Trophoblast cell (in vitro differentiated cells and primary cell): ENCODE measurements around the gene CREB5.

Experiments used
- DNase-seq, 2 donors: peaks; one replicate each; pipeline ENCODE4 v3.0.0-alpha.2; 2016
- H2AFZ ChIP-seq: 2 replicates; pipeline ENCODE4 v1.6.1; 2013; ENCODE audit warnings: low read length, moderate library complexity, mild to moderate bottlenecking; ENCODE audit not compliant: insufficient read depth, poor library complexity
- H2AK5ac ChIP-seq: 2 replicates; pipeline ENCODE4 v1.6.1; 2013; ENCODE audit warnings: mild to moderate bottlenecking, low read length
- H2BK120ac ChIP-seq: 2 replicates; pipeline ENCODE4 v1.6.1; 2013; ENCODE audit warnings: low read length, mild to moderate bottlenecking, moderate library complexity; ENCODE audit not compliant: insufficient read depth, poor library complexity
- H2BK12ac ChIP-seq: 2 replicates; pipeline ENCODE4 v1.6.1; 2013; ENCODE audit warnings: mild to moderate bottlenecking, low read length, moderate library complexity
- H2BK5ac ChIP-seq: 2 replicates; pipeline ENCODE4 v1.6.1; 2013; ENCODE audit warnings: low read length, low read depth, moderate library complexity, mild to moderate bottlenecking; ENCODE audit not compliant: poor library complexity
- H3K14ac ChIP-seq: 2 replicates; pipeline ENCODE4 v1.6.1; 2013; ENCODE audit warnings: mild to moderate bottlenecking, low read length
- H3K18ac ChIP-seq: 2 replicates; pipeline ENCODE4 v1.6.1; 2013; ENCODE audit warnings: mild to moderate bottlenecking, low read length
- H3K23ac ChIP-seq: 2 replicates; pipeline ENCODE4 v1.6.1; 2013; ENCODE audit warnings: low read length
- H3K27ac ChIP-seq: 2 replicates; pipeline ENCODE4 v1.5.1; 2013; ENCODE audit warnings: low read depth, mild to moderate bottlenecking, inconsistent platforms, low read length, moderate library complexity
- H3K27me3 ChIP-seq: 2 replicates; pipeline ENCODE4 v1.6.1; 2013; ENCODE audit warnings: inconsistent platforms, mild to moderate bottlenecking, low read length, moderate library complexity; ENCODE audit not compliant: insufficient read depth
- H3K36me3 ChIP-seq, 2 experiments: 1 replicate in 1 of 2; 2 replicates in 1 of 2; pipeline ENCODE4 v1.6.1; 2013; ENCODE audit warnings: low read length in 2 of 2, mild to moderate bottlenecking in 2 of 2, moderate library complexity in 1 of 2; ENCODE audit not compliant: insufficient read depth in 2 of 2, control insufficient read depth in 1 of 2
- H3K4ac ChIP-seq: 2 replicates; pipeline ENCODE4 v1.6.1; 2013; ENCODE audit warnings: low read depth, mild to moderate bottlenecking, low read length, moderate library complexity
- H3K4me1 ChIP-seq, 2 experiments: 1 replicate in 1 of 2; 2 replicates in 1 of 2; pipeline ENCODE4 v1.6.1; 2013; ENCODE audit warnings: low read length in 2 of 2, mild to moderate bottlenecking in 2 of 2, moderate library complexity in 1 of 2; ENCODE audit not compliant: insufficient read depth in 2 of 2, control insufficient read depth in 1 of 2
- H3K4me2 ChIP-seq: 2 replicates; pipeline ENCODE4 v1.6.1; 2013; ENCODE audit warnings: inconsistent platforms, mild to moderate bottlenecking, low read length, moderate library complexity
- H3K4me3 ChIP-seq: 2 replicates; pipeline ENCODE4 v1.5.1; 2013; ENCODE audit warnings: mild to moderate bottlenecking, low read depth, low read length, inconsistent platforms
- H3K79me1 ChIP-seq: one replicate; pipeline ENCODE4 v1.6.1; 2013; ENCODE audit warnings: low read length
- H3K79me2 ChIP-seq: 2 replicates; pipeline ENCODE4 v1.6.1; 2013; ENCODE audit warnings: low read length, mild to moderate bottlenecking; ENCODE audit not compliant: control insufficient read depth, insufficient read depth, poor library complexity
- H3K9ac ChIP-seq: 2 replicates; pipeline ENCODE4 v1.6.1; 2013; ENCODE audit warnings: mild to moderate bottlenecking, low read length
- H3K9me3 ChIP-seq: 2 replicates; pipeline ENCODE4 v1.6.1; 2013; ENCODE audit warnings: low read depth, mild to moderate bottlenecking, control low read depth, inconsistent platforms, low read length; ENCODE audit not compliant: insufficient read depth
- H4K12ac ChIP-seq: 2 replicates; pipeline ENCODE4 v1.6.1; 2013; ENCODE audit warnings: low read depth, mild to moderate bottlenecking, low read length, moderate library complexity
- H4K8ac ChIP-seq: 2 replicates; pipeline ENCODE4 v1.6.1; 2013; ENCODE audit warnings: low read depth, mild to moderate bottlenecking, low read length, moderate library complexity
- H4K91ac ChIP-seq: one replicate; pipeline ENCODE4 v1.6.1; 2013; ENCODE audit warnings: low read depth, mild to moderate bottlenecking, low read length, moderate library complexity
- WGBS: extraction: QIAGEN DNeasy Blood & Tissue Kit; methylation state at CpG from one replicate; pipeline ENCODE4 v1.1.7; 2013; ENCODE audit warnings: missing lambda C conversion rate; ENCODE audit not compliant: insufficient read length, insufficient coverage; ENCODE audit errors: extremely low coverage; 5-methylcytosine and 5-hydroxymethylcytosine counted together

Gene CREB5

DNA sequence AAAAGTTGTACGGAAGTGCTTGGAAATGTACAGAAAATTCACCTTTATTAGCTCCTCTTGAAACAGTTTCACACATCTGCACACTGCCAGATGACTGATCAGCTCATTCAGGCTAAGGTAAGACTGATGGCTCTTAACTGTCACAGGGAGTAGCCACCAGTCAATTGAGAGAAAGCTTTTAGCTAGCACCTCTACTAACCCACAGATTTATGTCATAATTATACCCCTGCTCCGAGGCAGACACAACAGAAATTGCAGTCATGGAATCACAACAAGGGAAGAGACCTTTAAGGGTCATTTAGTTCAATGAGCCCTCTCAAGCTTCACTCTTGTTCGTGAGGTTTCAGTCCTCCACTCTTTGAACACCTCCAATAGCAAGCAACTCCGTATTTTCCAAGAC, 310.4 kb downstream of the CREB5 start:
- Histone ChIP-seq H3K9ac (no peak overlapping the region), H3K79me2 (no peaks in the 10 kb centered on the region), H2BK5ac (no peak overlapping the region), H3K23ac (no peak overlapping the region), H3K4me3 (no peak overlapping the region), H4K91ac (no peak overlapping the region), H3K14ac (no peak overlapping the region), H3K4ac (no peak overlapping the region), H2BK12ac (no peak overlapping the region), H3K18ac (no peak overlapping the region), H3K27me3 (no peaks in the 10 kb centered on the region), H2AFZ (no peak overlapping the region), H3K27ac (no peak overlapping the region), H2AK5ac (no peak overlapping the region), H3K4me1 (no peaks in the 10 kb centered on the region), H2BK120ac (no peak overlapping the region), H3K9me3 (no peaks in the 10 kb centered on the region), H3K79me1 (no peaks in the 10 kb centered on the region), H3K36me3 (peaks cover 0 to 3% of the 10 kb centered on the region in 2 experiments), H3K4me2 (no peak overlapping the region), H4K8ac (no peak overlapping the region), H4K12ac (no peak overlapping the region)
- DNase-seq: no peak
- WGBS: no CpG with 5 or more reads among the region's 4 CpGs

DNA sequence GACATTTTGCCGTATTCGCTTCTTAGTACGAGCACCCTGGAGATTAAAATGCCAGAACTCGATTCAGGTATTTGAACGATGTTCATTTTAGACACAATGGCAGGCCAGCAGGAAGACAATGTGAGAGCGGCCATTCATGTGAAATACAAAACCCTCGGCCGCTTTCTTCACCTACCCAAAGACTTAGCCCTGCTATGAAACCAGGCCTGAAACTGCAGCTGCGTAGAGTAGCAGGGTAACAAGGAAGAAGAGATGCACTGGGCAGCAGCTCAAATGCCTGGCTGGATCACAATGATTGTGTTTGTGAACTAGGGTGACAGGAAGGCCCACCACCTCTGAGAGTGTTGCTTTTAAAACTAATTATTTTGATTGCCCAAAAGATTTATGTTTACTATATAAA, 311.0 kb downstream of the CREB5 start:
- DNase-seq: no peak
- no peak overlapping the region for H2BK120ac ChIP-seq
- H3K79me2 ChIP-seq: no peaks in the 10 kb centered on the region
- H2BK5ac ChIP-seq: no peak overlapping the region
- H3K4me3 ChIP-seq: no peak overlapping the region
- H3K27me3 ChIP-seq: no peaks in the 10 kb centered on the region
- H3K18ac ChIP-seq: no peak overlapping the region
- H4K12ac ChIP-seq: no peak overlapping the region
- H3K9me3 ChIP-seq: no peaks in the 10 kb centered on the region
- H3K4me1 ChIP-seq: no peaks in the 10 kb centered on the region
- no peak overlapping the region for H3K9ac ChIP-seq
- H3K23ac ChIP-seq: no peak overlapping the region
- peaks cover 0 to 3% of the 10 kb centered on the region in 2 experiments for H3K36me3 ChIP-seq
- H3K4ac ChIP-seq: no peak overlapping the region
- no peak overlapping the region for H2BK12ac ChIP-seq
- H4K91ac ChIP-seq: no peak overlapping the region
- no peak overlapping the region for H3K4me2 ChIP-seq
- H2AK5ac ChIP-seq: no peak overlapping the region
- H3K79me1 ChIP-seq: no peaks in the 10 kb centered on the region
- H4K8ac ChIP-seq: no peak overlapping the region
- H3K14ac ChIP-seq: no peak overlapping the region
- WGBS: no CpG with 5 or more reads among the region's 9 CpGs
- no peak overlapping the region for H3K27ac ChIP-seq
- H2AFZ ChIP-seq: no peak overlapping the region

DNA sequence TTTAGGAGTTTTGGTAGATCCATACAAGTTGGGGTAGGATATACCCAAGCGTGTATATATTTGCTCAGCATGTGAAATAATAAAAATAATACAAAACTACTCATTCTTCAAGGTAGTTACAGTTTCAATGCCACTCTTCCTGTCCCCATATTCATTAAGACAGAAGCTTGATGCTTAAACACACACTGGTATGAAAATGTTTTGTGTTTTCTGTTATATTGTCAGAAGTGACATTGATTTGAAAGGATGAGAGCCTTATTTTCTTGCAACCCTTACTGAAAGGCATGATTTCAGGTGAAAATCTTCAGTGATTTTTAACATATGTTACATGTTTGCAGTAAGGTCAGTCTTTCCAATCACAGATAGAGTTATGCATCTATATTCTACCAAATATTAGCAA, 312.2 kb downstream of the CREB5 start:
- H3K79me1 ChIP-seq: no peaks in the 10 kb centered on the region
- no peak overlapping the region for H4K8ac ChIP-seq
- H3K27ac ChIP-seq: no peak overlapping the region
- no peak overlapping the region for H2BK5ac ChIP-seq
- no peaks in the 10 kb centered on the region for H3K27me3 ChIP-seq
- no peaks in the 10 kb centered on the region for H3K36me3 ChIP-seq
- no peak overlapping the region for H2BK12ac ChIP-seq
- no peak overlapping the region for H4K12ac ChIP-seq
- H2AK5ac ChIP-seq: no peak overlapping the region
- H2AFZ ChIP-seq: no peak overlapping the region
- H2BK120ac ChIP-seq: no peak overlapping the region
- H3K4me2 ChIP-seq: no peak overlapping the region
- no peak for DNase-seq
- no peak overlapping the region for H4K91ac ChIP-seq
- no peaks in the 10 kb centered on the region for H3K9me3 ChIP-seq
- no peak overlapping the region for H3K4me3 ChIP-seq
- H3K79me2 ChIP-seq: no peaks in the 10 kb centered on the region
- no peak overlapping the region for H3K4ac ChIP-seq
- H3K4me1 ChIP-seq: peaks cover 0 to 3% of the 10 kb centered on the region in 2 experiments
- no peak overlapping the region for H3K14ac ChIP-seq
- no peak overlapping the region for H3K18ac ChIP-seq
- H3K23ac ChIP-seq: no peak overlapping the region
- no peak overlapping the region for H3K9ac ChIP-seq
- WGBS: no CpG with 5 or more reads among the region's 1 CpG

DNA sequence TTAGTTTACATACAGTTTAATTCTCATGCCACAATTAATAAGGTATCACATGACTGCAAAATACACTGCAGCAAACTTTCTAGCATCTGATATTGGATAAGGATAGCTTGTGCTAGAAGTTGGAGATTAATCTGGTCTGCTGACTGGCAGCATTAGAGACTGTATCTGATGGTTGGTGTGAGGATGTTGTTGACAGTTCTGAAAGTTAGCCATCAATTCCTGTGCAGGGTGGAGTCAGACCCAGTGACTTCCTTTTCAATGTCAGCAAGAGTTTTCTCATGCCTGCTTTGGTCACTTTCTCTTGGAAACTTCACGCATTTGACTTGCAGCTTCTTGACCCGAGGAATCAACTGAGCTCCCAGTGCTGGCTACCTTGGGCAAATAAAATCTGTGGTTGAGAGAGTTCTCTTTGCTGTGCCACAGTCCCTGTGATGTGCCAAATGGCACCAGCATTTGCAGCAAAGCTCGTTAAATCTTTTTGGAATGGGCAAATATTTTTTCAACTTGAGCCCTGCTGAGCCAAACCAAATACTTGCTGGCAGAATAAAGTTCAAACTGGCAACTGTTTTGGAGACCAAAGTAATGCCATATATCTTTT, 312.8 kb downstream of the CREB5 start:
- Histone ChIP-seq H3K79me1 (no peaks in the 10 kb centered on the region), H3K27me3 (no peaks in the 10 kb centered on the region), H2BK12ac (no peak overlapping the region), H2AFZ (no peak overlapping the region), H3K4me3 (no peak overlapping the region), H3K9ac (no peak overlapping the region), H3K4me1 (peaks cover 0 to 3% of the 10 kb centered on the region in 2 experiments), H2AK5ac (no peak overlapping the region), H3K14ac (no peak overlapping the region), H4K12ac (no peak overlapping the region), H3K4me2 (no peak overlapping the region), H3K4ac (no peak overlapping the region), H2BK120ac (no peak overlapping the region), H3K9me3 (no peaks in the 10 kb centered on the region), H4K8ac (no peak overlapping the region), H3K36me3 (no peaks in the 10 kb centered on the region), H3K18ac (no peak overlapping the region), H3K23ac (no peak overlapping the region), H3K27ac (no peak overlapping the region), H4K91ac (no peak overlapping the region), H2BK5ac (no peak overlapping the region), H3K79me2 (no peaks in the 10 kb centered on the region)
- no peak for DNase-seq
- WGBS: no CpG with 5 or more reads among the region's 3 CpGs
